ENCODE results near the gene PAM.
"Not testable (repeated sequence)": the region's sequence is repeated elsewhere in the genome, so short reads cannot be mapped to it uniquely, and the experiment has no call there.

Gene PAM

GRCh38 chr5:102750151-102750834 lies 4.8 kb upstream of the PAM start:
- in situ Hi-C loops (cut with HindIII; ENCODE audit: low sequenced_read_pairs): no loop called here
- no peak for DNase-seq (ENCODE audit: low read depth)
- no peak overlapping the region for H3K4me3 ChIP-seq (ENCODE audit: low read depth, low read length)
- TF ChIP-seq, protein P1, sequence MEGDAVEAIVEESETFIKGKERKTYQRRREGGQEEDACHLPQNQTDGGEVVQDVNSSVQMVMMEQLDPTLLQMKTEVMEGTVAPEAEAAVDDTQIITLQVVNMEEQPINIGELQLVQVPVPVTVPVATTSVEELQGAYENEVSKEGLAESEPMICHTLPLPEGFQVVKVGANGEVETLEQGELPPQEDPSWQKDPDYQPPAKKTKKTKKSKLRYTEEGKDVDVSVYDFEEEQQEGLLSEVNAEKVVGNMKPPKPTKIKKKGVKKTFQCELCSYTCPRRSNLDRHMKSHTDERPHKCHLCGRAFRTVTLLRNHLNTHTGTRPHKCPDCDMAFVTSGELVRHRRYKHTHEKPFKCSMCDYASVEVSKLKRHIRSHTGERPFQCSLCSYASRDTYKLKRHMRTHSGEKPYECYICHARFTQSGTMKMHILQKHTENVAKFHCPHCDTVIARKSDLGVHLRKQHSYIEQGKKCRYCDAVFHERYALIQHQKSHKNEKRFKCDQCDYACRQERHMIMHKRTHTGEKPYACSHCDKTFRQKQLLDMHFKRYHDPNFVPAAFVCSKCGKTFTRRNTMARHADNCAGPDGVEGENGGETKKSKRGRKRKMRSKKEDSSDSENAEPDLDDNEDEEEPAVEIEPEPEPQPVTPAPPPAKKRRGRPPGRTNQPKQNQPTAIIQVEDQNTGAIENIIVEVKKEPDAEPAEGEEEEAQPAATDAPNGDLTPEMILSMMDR (IDR thresholded peaks at IDR 0.05; ENCODE audit: low read depth, low read length, missing control alignments): no peak

DNA sequence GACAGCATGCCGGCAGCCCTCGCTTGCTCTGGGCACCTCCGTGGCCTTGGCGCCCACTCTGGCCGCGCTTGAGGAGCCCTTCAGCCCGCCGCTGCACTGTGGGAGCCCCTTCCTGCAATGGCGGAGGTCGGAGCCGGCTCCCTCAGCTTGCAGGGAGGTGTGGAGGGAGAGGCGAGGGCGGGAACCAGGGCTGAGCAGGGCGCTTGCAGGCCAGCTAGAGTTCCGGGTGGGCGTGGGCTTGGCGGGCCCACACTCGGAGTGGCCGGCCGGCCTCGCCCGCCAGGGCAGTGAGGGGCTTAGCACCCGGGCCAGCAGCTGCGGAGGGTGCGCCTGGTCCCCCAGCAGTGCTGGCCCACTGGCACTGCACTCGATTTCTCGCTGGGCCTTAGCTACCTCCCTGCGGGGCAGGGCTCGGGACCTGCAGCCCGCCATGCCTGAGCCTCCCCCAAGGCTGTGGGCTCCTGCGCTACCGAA lies 3.2 kb upstream of the PAM start:
- in situ Hi-C loops (cut with HindIII; ENCODE audit: low sequenced_read_pairs); DNase-seq (ENCODE audit: low read depth); H3K4me3 ChIP-seq (ENCODE audit: low read depth, low read length): not testable (repeated sequence)

- no peak for DNase-seq (ENCODE audit: low read depth)
- in situ Hi-C loops (cut with HindIII; ENCODE audit: low sequenced_read_pairs): no loop called here
- H3K4me3 ChIP-seq (ENCODE audit: low read depth, low read length): peak overlapping the region; percentile 91
- TF ChIP-seq, protein P1 (IDR thresholded peaks at IDR 0.05; ENCODE audit: low read depth, low read length, missing control alignments): no peak
Observed at GRCh38 chr5:102753889-102754766, 977 bp upstream of the PAM start.

DNA sequence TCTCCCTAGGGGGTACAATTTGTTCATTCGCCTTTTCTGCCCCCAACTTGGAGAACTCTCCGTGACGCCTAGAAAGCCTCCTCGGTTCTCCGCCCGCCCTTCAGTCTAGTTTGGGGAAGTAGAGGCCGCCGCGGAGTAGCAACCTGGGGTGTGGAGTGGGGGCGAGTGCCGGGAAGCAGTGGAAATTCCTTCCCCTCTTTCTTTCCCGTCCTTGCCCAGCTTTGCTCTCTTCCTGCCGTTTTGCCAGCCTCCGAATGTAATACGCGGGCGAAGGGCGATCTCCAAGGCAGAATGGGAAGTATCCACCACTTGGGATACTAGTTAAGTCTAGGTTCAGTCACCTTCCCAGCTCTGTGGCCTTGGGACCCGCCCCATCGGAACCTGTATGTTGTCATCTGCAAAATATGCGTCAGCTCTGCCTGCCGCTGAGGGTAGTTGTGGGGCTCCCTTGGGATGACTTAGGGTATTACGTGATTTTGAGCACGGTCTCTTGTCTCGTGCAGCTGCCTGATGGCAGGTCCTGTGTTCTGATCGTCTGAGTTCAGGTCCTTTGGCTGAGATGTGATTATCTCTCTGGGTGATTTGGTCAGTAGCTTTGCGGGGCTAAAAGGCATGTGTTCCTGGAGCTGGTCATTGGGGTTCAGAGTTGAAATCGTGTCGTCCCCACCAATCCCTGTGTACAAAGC lies 724 bp downstream of the PAM start:
- peak overlapping the region; percentile 91 for H3K4me3 ChIP-seq (ENCODE audit: low read depth, low read length)
- TF ChIP-seq, protein P1 (IDR thresholded peaks at IDR 0.05; ENCODE audit: low read depth, low read length, missing control alignments): no peak
- in situ Hi-C loops (cut with HindIII; ENCODE audit: low sequenced_read_pairs): no loop called here
- no peak for DNase-seq (ENCODE audit: low read depth)

GRCh38 chr5:102758576-102758975 lies 3.5 kb downstream of the PAM start:
- in situ Hi-C loops (cut with HindIII; ENCODE audit: low sequenced_read_pairs): no loop called here
- H3K4me3 ChIP-seq (ENCODE audit: low read depth, low read length): no peak overlapping the region
- peak; percentile 31 for DNase-seq (ENCODE audit: low read depth)
- TF ChIP-seq, protein P1 (IDR thresholded peaks at IDR 0.05; ENCODE audit: low read depth, low read length, missing control alignments): no peak

GRCh38 chr5:102759289-102759688 lies 4.2 kb downstream of the PAM start:
- in situ Hi-C loops (cut with HindIII; ENCODE audit: low sequenced_read_pairs): no loop called here
- TF ChIP-seq, protein P1 (IDR thresholded peaks at IDR 0.05; ENCODE audit: low read depth, low read length, missing control alignments): no peak
- no peak for DNase-seq (ENCODE audit: low read depth)
- no peak overlapping the region for H3K4me3 ChIP-seq (ENCODE audit: low read depth, low read length)

Measured in astrocyte of the cerebellum (primary cell).